NK-92 (cell line): ENCODE data around the gene AHCYL1.

Experiments
- DNase-seq: peaks from one replicate; lab custom pipeline; 2025; ENCODE audit not compliant: unreplicated experiment; lab: John Stamatoyannopoulos, UW

Gene AHCYL1

DNA sequence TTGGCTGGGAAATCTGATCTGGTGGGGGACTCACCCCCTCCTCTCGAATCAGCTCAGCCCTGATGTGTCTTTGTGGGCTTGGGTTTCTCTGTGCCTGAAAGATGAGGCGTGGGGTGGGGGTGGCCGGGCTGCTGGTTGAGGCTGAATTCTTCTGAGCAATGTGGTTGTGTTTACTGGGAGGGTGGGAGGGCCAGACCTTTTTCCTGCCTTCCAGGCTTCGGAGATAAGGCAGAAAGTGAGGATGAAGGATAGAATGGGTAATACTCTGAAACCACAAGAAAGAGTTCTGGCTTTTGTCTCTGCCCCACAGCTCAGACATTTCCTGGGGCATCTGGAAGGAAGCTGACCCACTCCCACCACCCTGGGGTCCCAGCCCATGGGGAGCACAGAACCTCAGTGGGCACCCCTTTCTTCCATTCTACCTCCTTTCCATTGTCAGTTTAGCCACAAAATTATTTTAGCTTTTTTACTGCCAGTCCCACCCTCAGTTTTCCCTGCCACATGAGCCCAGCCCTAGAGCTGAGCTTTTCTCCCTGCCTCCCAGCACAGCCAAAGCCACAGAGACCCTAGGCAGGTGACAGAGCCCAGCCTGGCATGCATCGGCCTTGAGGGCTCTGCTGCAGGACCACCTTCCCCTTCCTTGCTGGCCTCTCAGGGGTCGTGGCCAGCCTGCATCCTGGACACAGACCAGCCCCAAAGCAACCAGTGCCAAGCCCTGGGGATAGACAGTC is 74.7 kb downstream of the AHCYL1 start:
- no peak for DNase-seq

DNA sequence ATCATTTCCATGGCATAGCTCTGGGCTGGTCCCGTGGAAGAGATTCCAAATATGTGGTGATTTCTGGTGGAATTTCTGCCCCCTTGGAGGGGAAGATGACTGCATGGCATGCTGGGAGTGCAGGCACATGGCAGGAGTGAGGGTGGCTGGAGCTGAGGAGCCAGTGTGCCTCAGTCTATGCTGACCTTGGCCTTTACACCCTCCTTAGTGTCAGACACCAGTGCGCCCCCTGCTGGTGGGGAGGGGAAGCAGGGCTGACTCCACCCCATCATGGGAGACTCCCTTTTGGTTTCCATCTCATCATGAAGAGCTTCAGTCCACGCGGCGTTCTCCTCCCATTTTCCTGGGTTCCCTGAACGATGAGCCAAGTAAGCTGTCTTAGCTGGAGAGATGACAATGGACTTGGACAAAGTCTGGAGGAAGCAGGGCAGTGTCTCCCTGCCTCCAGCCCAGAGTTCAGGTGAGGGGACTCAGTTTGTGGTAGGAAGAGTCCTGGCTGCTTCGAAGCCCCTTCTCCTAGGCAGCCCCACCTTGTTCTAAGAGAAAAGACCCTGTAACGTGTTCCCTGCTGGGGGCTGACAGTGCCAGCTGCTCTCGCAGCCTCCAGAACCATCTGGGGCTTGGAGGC is 75.6 kb downstream of the AHCYL1 start:
- no peak for DNase-seq

DNA sequence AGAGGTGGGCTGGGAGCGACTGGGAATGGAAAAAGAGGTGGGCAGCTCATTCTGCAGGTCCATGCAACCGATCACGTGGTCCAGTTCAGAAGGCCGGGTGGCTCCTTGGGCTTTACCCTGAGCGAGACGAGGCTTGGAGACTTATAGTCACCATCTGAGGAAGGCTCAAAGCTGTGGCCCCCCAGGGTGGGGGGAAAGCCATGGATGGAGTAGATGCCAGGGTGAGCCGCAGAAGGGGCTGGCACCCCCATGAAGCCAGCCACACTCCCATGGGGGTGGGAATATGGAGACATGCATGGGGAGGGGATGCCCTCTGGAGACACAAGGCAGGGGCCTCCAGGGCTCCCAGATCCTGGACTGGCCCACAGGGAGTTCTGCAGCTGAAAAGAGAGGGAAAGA is 76.1 kb downstream of the AHCYL1 start:
- DNase-seq, result no peak

DNA sequence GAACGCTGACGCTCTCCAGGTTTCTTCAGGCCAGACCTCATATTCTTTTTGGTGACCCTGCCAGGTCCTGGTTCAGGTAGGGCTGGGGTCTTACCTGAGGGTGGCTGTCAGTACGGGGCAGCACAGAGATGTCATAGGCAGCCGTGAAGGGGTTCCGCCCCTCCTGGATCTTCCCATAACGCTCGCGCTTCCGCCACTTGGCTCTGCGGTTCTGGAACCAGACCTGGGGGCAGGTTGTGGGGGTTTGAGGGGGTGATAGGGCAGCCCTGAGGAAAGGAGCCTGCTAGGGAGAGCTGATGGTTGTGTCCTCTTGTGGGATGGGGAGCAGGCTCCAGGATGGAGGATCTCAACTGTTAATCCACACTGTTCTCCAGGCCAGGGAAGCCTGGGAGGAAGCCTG is 76.8 kb downstream of the AHCYL1 start:
- DNase-seq, result no peak

DNA sequence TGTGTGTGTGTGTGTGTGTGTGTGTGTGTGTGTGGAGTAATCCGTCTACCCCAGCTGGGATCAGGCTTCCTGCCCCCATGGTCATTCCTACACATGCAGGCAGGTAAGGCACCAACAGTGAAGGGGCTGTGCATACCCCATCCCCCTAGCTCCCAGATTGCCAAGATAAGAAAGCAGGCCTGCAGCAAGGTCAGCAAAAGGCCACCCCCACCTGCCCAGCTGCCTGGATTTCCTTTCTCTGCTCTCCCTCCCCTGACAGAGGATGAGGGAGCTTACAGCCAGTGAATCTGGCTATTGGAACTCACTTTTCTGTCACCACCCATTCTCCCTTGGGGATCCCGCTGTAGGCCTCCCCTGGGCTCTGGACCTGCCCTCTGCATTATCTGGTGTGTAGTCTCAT is 78.0 kb downstream of the AHCYL1 start:
- DNase-seq, result no peak

DNA sequence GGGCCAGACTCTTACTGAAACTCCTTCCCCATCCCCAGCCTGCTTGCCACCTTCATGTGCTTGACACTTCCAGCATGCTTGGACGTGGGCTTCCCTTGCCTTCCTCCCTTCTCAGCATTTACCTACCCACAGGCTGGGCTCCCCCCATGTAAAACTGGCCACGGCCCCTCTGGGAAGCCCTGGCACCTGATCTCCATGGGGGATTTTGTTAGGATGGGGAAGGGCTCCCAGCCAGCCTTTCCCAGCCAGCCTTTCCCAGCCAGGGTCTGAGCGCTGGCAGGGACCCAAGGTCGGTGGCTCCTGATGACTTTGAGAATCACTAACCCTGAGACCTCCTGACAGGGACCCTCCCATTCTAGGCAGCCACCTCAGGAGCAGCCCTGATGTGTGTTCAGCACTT is 79.2 kb downstream of the AHCYL1 start:
- no peak for DNase-seq

DNA sequence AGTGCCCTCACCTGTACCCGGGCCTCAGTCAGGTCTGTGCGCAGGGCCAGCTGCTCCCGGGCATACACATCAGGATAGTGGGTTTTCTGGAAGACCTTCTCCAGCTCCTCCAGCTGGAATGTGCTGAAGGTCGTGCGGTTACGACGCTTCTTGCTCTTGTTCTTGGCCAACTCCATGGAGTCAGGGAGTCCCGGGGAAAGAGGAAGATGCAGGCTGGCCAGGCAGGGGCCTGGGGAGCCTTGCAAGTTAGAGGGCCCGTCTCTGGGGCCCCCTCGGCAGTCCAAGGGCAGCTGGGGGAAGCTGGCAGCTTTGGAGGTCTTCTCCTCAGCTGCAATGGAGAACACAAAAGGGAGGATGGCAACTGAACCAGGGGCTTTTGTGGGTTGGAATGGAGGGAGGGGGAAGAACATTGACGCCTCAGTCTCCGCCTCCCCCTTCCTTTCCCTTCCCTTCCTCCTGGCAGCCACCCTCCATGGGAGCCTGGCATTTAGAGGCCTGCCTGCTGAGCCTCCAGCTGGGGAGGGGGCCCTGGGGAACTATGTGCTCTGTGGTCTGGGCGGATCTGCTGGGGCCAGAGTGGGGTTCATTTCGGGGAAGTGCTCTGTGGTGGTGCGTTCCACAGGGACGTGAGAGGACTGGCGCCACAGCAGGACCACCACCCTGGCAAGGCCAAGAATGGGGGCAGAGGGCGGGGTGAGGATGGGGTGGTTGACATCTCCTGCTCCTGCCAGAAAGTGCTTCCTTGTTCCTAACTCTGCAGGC is 80.2 kb downstream of the AHCYL1 start:
- DNase-seq, result no peak

DNA sequence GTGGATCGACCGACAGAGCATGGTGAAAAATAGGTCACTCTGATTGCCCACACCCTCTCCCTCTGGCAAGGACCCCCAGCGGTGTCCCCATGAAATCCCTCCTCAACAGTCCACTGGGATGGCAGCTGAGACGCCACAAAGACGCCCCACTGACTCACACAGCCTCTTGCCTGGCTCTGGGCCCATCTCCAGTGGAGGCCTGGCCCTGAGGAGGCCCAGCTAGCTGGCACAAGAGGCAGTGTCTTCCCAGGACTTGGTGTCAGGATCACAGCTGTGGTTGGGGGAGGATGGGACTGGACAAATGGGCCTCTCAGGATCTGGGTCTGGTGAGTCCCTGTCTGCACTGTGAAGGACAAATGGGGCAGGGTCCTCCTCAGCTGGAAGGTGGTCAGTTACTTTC is 81.3 kb downstream of the AHCYL1 start:
- DNase-seq, result no peak

DNA sequence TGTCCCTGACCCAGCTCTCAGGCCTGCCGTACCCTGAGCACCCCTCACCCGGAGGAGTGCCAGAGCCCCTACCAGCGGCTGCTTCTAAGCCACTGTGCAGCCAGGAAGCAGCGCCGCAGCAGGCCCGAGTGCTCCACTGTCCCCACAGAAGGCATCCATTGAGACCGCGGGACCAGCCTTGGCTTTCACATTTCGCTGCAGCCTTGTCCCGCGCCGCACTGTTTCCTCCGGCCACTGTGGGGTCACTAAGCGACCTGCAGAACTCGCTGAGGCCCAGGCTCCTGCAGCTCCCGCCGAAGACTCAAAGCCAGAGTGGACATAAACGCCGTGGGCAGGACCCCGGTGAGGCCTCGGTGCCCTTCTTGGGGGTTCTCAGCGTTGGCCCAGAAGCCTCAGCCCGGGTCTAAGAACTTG is 82.9 kb downstream of the AHCYL1 start:
- no peak for DNase-seq

DNA sequence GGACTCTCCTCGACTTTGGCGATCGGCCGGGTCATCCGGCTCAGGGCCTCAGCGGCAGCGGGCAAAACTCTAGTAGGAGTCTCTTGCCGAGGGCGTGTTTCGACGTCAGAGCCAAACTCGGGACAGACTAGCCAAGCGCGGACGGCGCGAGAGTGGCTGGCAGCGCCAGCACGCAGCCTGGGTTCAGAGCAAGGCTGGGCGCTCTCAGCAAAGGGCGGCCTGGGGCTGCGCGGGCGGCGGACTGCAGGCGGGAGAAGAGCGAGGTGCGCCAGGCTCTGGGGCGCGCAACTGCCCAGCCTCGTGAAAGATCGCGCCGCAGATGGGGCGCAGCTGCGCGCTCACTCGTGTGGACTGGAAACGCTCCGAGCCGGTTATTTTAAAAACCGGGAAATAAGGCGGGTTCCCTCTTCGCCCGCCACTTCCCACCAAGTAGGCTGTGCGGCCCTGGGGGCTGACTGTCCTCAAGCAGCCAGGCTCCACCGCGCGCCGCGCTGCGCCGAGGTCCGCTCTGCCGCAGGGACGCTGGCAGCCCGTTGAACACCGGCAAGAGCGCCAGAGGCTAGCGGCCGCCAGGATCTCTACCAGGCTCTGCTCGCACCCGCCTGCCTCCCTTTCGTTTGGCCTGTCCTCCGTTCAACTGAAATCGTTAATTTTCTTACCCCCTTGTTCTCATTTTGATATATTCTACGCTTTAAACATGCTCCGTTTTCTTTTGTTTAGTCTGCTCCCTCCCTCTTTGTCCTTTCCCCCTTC is 83.5 kb downstream of the AHCYL1 start:
- DNase-seq, result no peak

DNA sequence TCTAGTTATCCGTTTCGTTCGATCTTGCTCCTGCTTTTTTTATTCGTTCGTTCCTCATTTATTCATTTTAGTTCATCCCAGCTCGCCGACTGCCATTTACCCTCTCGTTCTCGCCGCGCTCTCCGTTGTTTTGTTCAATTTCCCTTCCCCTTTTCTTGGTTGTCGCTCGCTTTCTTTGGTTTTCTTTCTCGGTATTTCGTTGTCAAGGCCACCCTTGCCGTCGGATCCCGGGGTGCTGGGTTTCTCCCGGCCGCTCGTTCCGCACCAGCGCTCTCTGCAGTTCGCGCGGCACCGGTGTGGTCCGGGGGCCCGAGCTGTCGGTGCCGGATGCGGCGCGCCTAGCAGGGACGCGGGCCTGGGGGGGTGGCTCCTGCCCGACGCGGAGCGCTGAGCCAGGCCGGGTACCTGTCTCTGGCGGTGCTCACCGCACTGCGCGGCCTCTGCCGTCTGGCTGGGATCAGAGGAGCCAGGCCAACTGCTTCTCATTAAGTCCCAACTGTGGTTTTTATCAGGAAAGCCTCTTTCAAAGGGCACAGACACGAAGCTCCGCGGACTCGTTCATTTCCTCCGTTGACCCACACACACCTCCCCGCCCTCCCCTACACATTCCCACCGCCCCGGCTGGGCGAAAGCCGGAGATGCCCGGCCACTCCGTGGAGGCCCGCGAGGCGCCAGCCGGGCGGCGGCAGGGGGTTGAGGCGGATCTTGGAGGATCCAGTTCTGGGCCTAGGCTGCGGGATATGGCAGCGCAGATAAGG is 84.3 kb downstream of the AHCYL1 start:
- no peak for DNase-seq

DNA sequence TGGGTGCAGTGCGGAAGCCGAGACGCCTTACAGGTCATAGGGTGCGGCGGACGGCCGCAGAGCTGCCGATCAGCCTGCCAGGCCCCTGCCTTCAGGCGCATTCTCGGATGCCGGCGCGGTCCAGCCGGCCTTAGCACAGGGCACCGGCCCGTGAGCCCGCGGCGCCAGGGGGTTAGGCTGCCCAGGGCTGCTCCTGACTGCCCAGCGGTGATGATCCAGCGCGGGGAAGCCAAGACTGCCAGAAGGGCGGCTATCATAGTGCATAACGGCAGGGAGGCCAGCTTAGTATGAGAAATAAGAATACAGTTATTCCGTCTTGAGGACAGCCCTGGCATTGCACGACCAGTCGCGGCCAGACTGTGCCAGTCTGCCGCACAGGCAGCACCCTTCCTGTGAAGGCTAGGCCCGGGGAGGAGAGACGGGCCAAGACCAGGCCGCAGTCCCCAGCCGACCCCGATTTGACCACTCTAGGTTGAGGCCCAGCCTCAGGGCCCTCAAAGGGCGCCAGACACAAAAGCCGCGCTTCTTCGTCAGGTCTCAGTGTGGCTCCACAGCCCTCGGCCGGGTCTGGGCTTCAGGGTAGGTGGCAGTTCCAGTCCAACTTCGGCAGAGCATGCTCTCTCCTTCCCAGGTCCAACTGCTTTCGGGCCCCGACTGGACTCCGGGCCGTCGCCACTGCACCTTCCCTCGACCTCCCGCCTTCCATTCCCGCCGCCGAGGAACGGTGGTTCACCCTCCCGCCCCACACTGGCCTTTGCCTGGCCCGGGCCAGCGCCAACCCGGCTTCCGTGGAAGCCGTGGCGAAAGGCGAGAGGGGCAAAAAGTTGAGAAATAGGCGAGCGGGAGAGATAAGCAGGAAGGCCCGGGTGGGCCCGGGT is 85.1 kb downstream of the AHCYL1 start:
- DNase-seq, result no peak

DNA sequence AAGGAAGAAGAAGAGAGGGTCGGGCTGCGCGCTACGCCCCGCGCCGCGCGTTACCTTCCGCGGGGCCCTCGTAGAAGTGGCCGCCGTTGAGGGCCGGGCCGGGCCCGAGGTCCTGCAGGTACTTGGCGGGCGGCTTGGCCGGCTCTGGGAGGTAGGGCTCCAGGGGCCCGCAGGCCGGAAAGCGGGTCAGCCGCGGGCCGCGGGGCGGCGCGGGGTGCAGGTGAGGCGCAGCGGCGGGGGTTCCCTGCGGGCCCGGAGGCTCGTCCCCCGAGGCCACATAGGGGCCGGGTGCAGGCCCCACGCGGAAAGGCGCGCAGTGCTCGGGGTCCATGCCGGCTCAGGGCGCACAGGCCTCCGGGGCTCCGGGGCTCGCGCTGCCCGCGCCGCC is 85.7 kb downstream of the AHCYL1 start:
- no peak for DNase-seq

DNA sequence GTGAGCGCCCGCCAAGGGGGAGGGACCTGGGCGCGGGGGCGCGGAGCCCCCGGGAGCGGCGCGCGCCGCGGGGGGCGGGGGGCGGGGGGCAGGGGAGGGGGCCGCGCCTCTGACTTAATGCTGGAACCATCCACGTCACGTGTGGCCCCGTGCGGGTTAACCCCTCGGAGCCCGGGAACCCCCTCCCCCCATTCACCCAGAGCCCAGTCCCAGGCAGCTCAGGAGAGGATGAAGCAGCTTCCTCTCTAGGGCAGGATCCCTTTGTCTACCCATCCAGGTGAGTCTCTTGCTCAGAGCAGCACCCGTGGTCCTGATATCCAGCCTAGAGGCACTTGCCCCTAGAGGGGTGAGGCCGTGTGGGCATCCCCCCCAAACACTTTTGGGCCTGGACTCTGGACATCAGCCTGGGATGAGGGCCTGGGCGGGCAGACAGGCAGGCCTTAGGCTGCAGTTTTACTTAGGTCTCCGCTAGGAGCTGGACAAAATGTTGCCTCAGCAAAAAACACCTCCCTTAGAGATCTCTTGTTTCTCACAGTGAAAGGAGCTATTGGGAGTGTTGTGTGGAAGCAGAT is 86.2 kb downstream of the AHCYL1 start, which contains the start of gene ALX3:
ALX3 (minus strand) TSS at position 2 of the 572 bp plus-strand sequence. CDS start 60 bp downstream, outside the sequence.
- DNase-seq, result no peak
